ENCODE data around the gene RER1.

Gene RER1

DNA sequence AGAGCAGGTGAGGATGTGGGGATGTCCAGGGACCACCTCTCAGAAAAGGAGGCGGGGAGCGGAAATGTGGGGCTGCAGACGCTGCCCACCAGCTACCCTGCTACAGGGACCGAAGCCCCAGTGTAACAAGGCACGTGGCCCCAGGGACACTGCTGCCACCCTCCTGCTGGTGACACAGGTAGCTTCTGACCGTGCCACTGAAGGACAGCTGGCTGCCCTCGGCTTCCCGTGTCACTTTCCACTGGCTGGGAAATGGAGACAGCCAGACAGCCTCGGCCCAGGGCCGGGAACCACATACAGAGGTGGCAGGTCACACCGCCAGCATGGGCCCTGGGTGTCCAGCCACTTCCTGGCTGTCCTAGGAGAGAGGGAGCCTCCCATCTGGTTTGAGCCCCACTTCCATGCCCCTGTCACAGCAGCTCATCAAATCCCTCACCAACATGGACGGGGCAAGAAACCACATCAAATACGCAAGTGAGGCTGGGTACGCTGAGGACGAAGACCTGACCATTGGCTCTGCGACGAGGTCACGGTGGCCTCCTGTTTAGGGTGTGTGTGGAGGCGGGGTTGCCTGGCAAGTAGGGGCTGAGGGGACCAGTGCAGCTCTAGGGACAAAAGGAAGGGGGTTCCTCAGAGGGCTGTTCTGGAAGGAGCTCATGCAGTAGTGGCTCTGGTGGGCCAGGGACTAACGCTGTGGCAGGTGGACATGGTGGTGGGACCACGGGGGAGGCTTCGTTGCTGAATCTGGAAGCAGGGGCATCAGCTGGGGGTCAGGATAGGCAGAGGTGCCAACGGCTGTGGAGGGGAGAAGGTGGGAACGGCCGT lies 15.7 kb downstream of the RER1 start:
- no peak for DNase-seq (ENCODE audit: low read depth in 2 of 2)

DNA sequence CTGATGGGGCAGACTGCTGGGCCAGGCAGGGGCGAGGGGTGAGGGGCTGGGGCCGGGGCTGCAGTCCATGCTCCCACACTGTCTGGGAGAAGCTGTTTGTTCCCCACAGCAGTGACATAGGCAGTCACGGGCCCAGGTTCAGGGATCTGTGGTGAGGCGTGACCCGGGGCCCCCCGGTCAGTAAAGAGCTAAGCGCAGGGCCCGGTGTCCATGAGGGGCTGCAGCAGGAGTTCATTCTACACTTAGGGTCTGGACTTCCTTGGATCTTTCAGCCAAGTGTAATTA lies 16.3 kb downstream of the RER1 start:
- DNase-seq (ENCODE audit: low read depth in 2 of 2): no peak

DNA sequence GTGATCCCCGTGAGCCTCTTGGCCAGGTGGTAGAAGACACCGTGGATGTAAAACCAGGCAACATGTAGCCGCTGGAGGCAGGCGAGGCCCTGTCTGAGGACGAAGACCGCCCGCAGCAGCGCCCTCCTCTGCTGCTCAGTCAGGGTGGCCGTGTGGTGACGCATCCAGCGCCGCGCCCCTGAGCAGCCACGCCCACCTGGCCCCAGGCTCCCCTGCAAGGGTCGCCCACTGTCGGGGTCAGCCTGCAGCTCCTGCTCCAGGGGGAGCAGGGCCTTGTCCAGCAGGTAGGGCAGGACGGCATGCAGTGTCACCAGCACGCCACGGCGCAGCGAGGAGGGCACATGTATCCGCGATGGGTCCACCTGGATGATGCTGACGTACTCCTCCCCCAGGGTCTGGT lies 16.8 kb downstream of the RER1 start:
- no peak for DNase-seq (ENCODE audit: low read depth in 2 of 2)

DNA sequence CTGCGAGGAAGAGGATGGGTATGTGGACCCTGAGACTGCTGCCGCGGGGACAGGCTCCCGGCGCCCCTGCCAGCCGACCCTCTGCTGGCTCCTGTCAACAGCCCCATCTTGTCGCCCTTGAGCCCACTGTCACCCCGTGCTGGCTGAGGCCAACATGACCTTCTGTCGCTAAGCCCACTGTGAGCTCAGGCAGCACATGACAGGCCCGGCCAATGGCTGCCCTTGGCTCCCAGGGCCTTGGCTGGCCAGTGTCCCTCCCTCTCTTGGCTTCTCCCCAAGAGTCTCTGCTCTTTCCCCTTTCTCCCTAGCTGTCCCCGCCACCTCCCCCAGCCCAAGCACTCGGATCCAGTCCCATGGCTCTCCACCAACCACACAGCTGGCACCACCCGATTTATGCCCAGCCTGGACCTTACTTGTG lies 17.2 kb downstream of the RER1 start:
- no peak for DNase-seq (ENCODE audit: low read depth in 2 of 2)

DNA sequence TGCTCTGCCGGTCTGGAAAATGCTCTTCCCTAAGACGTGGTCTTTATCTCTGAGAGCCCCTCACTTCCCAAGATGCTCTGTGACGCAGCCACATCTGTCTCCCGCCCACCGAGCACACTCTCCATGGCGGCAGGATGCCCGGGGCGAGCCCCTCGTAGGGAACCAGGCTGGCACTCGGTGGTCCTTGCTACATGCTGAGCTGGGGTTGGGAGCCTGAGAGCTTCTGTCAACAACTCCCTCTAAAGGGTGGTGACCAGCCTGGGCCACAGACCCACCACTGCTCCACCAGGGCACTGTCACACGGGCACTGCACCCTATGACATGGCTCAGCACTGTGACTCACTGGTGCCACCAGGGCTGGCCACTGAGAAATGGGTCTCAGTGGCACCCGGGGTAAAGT lies 18.1 kb downstream of the RER1 start:
- no peak for DNase-seq (ENCODE audit: low read depth in 2 of 2)

DNA sequence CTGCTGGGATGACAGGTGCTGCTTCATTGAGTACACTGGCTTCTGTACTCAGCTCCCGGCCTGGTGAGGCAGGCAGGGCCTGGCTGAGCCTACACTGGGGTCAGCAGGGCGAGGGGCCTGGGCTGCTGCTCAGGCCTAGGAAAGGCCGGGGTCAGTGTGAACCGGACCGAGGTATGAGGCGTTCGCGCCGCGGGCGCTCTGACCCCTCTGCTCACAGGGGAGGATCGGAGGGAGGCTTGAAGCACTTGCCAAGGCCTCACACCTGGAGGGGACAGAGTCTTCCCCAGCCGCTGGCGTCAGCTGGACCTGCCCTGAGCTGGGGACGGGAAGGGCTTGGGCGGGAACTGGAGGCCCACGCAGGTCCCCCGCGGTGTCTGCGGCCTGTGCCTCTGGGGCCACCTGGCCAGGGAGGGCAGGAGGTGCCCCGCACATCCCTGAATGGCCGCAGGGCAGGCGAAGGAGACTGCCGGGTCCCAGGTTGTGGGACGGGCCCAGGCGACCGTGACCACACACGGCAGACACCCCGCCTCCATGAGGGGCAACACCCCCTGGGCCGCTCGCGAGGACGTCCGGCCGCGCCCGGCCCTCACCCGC lies 20.3 kb downstream of the RER1 start:
- DNase-seq (ENCODE audit: low read depth in 2 of 2): no peak

DNA sequence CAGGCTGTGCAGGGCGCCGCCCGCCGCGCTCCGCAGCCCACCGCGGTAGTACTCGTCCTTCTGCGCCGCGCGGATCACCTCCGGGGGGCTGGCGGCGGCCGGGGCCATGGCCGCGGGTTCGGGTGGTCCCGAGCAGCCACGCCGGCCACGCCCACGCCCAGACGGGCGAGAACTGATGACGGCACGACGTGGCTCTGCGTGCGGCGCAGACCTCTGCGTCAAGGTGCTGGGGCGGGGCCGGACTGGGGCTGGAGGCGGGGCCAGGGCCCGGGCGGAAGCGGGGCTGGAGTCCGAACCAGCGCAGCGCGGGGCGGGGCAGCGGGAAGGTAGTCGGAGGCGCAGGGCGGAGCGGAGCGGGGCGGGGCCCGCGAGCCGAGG lies 20.7 kb downstream of the RER1 start, which contains the start of gene PEX10:
PEX10 (minus strand) TSS at position 170 of the 378 bp plus-strand sequence; CDS start at position 108, 62 bp downstream.
- peak; percentile 98 to 99 for DNase-seq (ENCODE audit: low read depth in 2 of 2)

DNA sequence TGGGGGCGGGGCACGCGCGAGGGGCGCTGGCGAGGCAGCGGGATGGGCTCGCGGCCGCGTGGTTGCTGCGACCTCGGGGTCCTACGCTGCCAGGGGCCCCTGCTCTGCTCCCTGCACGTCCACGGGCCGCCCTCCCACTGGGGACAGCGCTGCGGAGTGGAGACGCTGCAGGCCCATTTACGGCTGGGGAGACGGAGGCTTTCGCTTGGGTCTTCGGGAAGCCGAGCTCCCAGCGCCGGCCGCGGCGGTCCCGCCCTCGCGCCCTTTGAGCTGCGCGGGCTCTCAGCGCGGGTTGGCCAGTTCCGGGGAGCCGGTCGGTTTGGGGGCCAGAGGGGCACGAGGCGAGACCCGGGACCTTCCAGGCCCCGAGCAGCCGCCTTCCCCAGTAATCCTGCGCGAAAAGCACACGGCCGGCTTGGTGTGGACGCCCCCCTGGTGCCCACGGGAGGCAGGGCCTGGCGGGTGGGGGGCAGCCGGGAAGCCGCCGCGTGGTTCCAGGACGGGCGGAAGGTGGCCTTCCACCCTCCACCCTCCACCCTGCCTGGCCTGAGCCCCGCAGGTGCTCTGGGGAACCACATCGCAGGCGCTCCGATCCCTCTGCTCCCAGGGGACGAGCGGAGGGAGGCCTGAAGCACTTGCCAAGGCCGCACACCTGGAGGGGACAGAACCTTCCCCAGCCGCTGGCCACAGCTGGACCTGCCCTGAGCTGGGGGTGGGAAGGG lies 21.3 kb downstream of the RER1 start:
- DNase-seq (ENCODE audit: low read depth in 2 of 2): no peak

DNA sequence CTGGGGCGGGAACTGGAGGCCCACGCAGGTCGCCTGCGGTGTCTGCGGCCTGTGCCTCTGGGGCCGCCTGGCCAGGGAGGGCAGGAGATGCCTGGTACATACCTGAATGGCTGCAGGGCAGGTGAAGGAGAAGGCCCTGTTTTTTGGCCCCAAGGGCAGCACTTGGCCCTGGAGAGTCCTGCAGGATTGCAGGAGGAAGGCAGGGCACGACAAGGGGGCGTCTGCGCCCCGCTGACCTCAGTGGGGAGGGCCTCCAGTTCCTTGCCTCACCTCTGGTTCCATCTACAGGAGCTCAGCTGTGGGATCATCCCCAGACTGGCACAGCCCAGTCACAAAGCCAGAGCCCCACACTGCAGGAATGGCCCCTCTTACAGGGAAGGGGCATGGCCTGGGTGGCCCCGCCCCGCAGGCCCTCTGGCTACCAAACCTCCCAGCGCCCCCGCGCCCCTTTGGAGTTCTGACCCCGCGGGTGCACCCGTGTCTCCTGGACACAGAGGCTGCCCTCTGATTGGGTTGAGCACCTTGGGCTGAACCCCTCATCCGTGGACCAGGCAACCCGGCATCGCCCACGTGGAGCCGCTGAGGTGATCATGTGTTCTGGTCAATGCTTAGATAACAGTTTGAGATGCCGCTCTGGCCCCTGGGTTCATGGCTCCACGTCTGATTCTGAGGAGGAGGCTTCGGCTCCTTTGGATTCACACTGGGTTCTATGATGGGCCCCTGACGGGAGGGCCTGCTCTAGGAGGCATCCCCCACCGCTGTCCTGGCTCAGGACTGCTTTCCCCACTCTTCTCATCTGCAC lies 22.1 kb downstream of the RER1 start:
- no peak for DNase-seq (ENCODE audit: low read depth in 2 of 2)

DNA sequence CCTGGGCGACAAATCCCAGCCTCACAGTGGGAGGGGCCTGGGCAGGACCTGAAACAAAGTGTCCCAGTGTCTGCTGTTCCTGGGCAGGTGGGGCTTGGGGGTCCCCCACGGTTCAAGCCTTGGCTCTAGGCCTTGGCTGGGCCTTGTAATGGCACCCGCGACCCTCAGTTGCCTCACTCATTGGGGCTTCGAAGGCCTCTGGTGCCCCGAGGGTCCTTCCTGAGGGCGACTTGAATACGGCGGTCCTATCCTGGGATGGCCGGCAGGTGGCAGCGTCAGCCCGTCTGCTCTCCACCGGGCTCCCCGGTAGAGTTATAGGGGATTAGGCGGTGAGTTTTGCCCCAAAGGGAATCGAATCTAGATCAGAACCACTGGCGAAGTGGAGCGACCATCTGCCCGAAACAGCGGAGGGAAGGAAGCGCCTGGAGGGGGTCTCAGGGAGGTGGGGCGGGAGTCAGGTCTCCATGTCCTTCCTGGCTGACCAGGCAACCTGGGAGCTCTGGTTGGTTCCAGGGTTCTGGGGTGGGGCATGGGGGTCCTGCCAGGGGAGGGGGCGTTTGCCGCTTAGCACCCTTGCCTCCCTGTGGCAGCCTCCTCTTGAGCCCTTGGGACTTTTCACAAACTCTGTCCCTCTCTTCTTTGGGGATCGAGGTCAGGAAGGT lies 22.8 kb downstream of the RER1 start:
- DNase-seq (ENCODE audit: low read depth in 2 of 2): peak; percentile 59 to 70

DNA sequence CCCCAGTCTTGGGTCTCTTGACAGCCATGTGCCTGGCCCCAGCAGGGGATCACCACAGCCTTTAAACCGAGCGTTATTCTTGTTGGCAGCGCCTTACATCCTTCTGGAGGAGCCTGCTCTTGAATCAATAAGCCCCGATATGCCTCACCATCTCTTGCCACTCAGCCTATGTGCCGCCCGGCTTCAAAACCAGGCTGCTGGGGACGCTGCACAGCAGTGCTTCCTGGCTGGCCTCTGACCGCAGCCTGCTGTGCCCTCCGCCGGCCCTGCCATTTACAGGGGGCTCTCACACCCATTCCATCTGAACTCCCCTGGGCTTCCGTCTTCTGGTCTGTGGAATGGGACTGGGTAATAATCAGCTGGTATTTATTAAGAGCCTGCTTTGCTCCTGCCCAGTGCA lies 23.7 kb downstream of the RER1 start:
- no peak for DNase-seq (ENCODE audit: low read depth in 2 of 2)

DNA sequence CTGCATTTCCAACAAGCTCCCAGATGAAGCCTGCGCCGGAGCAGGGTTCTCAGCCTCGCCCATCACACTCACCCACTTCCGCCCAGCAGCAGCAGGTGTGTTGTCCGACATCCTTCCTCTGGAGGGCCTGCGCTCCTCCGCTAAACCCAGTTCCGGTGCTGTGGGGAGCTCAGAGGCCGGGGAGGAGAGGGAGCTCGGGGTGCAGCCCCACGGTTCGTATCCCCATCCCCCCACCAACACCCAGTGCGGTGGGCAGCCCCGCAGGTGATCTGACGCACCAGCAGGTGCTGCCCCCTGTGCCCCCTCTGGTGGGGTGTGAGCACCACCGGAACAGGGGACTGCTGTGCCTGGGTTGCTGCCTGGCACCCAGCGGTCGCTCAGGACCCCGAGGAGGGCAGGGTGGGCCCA lies 24.2 kb downstream of the RER1 start:
- no peak for DNase-seq (ENCODE audit: low read depth in 2 of 2)

DNA sequence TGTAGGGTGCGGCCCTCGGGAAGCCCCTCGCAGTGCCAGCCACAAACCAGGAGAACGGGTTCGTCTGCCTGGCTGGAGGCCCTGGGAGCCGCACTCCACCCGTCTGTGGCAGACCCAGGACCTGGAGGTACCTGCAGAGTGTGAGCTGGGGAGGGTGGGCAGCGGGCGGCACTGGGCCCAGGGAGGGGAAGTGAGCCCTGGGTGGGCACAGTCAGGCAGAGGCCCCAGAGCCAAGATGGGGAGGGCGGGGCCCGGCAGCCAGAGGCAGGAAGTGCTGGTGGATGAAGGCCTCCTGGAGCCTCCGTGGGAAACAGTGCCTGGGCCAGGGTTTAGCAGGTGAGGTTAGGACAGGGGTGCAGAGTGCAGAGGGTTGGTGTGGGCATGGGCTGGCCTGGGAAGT lies 24.8 kb downstream of the RER1 start:
- DNase-seq (ENCODE audit: low read depth in 2 of 2): no peak

DNA sequence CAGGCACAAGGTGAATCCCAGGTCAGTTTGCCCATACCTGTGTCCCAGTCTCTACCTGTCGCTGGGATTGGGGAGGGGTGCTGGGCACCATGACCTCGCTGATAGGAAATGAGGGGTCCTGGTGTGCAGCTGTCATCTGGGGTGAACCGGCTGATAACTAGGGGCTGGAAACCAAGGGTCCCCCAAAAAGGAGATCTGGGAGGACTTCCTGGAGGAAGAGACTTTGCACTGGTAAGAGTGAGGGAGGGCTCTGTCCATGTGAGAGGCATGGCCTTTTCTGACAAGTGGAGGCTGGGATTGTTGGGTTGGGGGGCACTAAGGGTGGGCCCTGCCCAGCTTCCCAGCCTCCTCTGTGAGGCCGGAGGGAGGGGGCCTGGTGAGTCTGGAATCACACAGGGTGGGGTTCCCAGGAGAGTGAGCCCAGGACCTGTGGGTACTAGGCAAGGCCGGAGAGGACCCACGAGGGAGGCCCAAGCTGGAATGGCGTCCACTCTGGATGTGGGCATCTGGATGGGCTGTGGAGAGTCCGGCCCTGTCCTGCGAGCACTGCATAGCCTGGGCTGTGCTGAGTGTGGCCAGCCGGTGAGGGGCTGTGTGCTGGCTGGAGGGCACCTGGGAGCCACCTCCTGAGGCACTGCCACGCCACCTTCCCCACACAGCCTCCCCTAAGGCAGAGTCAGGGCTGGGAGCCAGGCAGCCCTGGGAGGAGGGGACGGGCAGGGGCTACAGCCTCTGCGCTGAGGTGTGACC lies 25.6 kb downstream of the RER1 start:
- no peak for DNase-seq (ENCODE audit: low read depth in 2 of 2)

DNA sequence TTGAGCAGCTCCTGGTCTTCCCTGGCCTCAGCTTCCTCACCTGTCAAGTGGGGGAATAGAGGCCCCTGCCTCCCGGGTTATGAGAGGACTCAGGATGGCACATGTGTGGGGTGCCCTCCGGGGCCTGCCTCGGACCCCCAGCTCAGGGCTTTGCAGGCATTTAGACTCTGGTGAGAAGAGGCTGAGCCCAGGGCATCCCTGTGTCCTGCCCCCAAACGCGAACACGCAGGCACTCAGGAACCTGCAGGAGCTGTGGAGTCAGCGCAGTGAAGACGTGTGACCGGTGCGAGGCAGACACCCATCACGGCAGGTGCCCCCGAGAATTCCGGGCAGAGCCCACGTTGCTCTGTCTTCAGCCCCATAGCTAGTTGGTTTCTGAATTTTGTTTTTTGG lies 26.2 kb downstream of the RER1 start:
- DNase-seq (ENCODE audit: low read depth in 2 of 2): no peak

DNA sequence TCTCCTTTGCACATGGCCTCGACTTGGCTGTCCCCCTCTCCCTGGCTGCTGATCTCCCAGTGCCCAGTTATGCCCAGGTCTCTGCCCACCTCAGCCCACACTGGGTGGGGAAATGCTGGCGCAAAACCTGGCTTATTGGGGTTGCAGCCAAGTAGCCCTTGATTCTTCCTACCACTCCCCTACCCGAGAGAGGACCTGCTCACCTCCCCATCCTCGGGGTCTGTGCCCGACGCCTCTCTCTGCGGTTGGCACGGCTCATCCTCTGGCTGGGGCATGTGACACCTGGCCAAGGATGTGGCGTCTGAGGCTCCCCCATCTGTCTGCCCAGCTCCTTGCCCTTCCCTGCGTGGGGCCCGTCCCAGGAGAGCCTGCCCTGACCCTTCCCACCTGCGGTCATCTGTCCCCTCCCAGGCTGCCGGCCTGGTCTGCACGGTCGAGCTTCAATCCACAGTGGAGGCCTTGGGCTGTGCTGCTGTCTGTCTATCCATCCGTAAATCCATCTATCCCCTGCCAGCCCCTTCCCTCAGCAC lies 27.2 kb downstream of the RER1 start:
- no peak for DNase-seq (ENCODE audit: low read depth in 2 of 2)

DNA sequence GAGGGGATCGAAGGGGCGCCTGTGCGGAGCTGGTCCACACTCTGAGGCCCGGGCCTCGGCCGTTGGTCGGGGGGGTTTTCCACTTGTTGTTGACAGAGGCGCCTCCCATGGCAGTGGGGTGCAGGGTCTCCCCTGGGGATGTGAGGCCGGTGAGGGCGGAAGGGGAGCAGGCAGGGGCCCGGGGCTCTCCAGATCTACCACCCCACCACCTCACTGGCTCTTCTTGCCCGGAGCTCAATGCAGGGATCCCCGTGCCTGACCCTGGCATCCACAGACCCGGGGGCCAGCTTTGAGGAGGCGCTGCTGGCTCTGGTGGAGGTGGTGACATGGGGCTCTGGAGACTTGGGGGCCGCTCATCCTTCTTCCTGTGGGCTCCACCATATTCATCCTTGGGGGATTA lies 27.8 kb downstream of the RER1 start:
- no peak for DNase-seq (ENCODE audit: low read depth in 2 of 2)

DNA sequence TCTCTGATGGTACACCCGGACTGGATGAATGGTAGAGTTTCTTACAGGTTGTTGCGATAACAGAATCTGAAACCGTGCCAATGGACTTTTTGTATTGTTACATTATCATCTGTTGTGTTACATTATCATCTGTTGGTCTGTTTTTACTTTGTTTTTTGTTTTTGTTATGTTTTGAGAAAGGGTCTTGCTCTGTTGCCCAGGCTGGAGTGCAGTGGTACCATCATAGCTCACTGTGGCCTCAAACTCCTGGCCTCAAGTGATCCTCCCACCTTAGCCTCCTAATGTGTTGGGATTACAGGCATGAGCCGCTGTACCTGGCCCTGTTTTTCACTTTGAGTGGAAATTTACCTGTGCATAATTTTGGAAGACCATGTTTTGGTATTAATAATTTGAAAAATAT lies 30.9 kb downstream of the RER1 start:
- DNase-seq (ENCODE audit: low read depth in 2 of 2): no peak

DNA sequence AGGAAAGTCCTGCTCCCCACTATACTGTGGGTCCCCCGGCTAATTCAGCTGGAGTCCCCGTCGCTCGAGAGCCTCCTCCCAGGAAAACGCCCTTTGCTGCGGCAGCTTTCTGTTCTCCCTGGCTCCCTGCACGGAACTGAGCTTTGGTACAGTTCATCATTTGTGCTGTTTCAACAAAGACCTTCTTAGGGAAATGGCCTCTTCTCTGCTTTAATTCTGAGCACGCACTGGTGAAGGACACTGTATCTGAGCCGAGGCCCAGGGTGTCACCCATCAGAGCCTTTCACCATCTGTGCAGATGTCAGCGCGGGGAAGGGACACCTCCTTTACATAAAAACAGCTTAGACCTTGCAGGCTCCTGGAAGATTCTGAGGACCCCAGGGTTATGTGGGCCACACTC lies 34.3 kb downstream of the RER1 start:
- DNase-seq (ENCODE audit: low read depth in 2 of 2): no peak

DNA sequence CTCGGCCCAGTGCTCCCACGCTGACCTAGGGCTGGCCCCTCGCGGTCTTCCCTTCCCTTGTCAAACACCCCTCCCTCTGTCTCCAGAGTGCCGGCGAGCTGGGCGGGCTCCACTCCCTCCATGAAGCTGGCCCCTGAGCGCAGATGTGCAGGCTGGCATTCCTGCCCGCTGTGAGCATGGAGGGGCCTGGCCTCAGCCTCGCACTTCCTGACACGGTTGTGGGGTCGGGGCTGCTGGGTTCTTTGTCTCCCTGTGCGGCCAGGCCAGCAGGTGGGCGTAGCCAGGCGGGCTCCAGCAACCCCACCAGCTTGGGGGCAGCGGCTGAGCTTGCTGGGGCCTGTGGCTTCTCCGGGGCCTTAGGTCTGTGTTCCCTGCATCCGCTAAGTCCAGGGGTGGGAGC lies 34.9 kb downstream of the RER1 start:
- no peak for DNase-seq (ENCODE audit: low read depth in 2 of 2)

DNA sequence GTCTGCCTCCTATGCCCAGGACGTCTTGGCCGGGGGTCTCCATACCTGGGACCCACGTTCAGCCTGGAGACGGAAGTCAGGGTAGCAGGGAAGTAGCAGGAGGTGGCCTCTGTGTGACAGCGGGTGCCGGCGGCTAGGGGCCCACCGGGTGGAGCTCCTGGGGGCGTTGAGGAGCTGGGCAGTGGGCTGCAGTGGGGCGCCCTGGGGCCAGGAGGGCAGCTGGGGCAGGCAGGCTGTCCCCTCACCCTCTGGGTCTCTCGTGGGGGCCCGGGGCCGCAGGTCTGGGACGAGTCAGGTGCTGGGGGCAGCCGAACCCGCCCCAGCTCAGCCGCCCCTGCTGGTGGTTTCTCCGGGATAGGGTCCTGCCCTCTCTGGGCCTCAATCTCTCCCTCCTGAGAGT lies 35.4 kb downstream of the RER1 start:
- no peak for DNase-seq (ENCODE audit: low read depth in 2 of 2)
